ENCODE results near the gene GP2.
"Not testable (repeated sequence)": the region's sequence is repeated elsewhere in the genome, so short reads cannot be mapped to it uniquely, and the experiment has no call there.

GP2 gene

DNA sequence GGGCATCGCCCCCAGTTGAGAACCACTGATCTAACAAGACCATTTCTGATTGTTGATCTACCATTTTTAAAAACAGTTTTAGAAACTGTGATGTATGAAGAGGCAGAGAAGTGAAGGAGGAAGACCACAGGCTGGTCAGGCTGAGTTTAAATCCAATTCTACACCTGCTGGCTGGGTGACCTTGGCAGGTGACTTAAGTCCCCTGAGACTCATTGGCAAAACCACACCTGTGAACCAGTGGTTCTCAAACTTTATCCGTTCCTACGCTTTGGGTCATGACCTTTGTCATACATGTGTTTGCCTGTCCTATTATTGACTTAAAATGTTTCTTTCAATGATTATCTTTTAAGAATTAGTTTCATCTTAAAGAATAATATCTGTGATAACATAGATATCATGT is 2.3 kb downstream of the GP2 start:
- no peak for DNase-seq (ENCODE audit: low read depth)

DNA sequence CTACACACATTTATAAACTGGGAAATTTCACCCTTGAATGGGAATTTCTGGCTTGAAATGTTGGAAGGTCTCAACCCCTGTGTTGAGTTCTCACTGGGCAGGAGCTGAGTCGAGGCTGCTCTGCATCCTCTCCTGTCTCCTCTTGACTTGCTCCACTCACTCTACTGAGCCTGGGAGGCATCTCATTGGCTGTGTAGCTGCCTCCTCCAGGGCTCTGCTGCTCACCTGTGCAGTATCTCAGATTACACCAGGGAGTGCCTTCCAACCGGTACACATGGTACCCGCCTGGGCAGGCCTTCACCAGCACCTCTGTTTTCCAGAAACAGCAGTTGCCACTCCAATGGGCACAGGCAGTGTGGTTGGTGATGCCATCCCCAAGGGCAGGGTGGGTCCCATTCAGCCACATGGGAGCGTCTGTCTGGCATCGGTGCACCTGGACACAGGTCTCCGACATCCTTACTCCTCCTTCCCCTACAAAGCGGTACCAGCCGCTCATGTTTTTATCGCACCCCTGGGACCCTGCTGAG is 3.7 kb downstream of the GP2 start:
- no peak for DNase-seq (ENCODE audit: low read depth)

- DNase-seq (ENCODE audit: low read depth): no peak
Observed at GRCh38 chr16:20322696-20323095, 4.6 kb downstream of the GP2 start.

- no peak for DNase-seq (ENCODE audit: low read depth)
Observed at GRCh38 chr16:20321671-20322070, 5.6 kb downstream of the GP2 start.

- DNase-seq (ENCODE audit: low read depth): not testable (repeated sequence)
Observed at GRCh38 chr16:20321051-20321450, 6.3 kb downstream of the GP2 start.

DNA sequence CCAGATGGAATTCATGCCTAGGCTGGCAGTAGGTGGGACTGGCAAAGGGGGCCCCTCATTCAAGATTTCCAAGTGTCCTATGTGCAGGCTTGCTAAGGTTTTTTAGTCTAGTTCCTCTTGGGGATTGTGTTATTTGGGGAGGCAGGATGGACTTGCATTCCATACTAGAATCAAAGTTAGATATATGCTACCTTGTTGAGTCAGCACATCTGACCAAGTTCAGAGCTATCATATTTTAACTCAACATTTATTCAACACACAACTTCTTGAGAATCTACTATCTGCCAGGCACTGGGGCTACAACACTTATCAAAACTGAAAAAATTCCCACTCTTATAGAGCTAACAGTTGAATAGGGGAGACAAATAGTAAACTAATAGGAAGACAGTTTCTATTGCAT is 6.7 kb downstream of the GP2 start:
- DNase-seq (ENCODE audit: low read depth): no peak

- DNase-seq (ENCODE audit: low read depth): no peak
Observed at GRCh38 chr16:20320178-20320577, 7.1 kb downstream of the GP2 start.

GRCh38 chr16:20319406-20319805 is 7.9 kb downstream of the GP2 start:
- DNase-seq (ENCODE audit: low read depth): no peak

DNA sequence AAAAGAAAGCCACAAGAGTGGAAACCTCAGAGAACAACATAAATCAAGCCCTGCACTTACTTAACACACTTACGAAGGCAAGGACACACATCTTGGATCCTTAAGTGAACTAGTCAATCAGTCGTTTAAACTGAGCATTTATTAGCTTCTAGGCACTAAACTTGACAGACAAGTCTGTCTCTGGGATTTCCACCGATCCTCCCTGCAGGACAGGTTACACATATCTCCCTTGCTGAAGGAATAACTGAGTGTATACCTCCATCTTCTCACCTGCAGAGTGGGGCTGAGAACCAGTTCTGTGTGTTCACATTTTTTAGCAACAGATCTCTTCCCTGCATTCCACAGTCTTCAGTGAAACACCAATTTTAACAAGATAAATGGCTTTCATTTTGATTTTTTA is 8.9 kb downstream of the GP2 start:
- DNase-seq (ENCODE audit: low read depth): no peak

DNA sequence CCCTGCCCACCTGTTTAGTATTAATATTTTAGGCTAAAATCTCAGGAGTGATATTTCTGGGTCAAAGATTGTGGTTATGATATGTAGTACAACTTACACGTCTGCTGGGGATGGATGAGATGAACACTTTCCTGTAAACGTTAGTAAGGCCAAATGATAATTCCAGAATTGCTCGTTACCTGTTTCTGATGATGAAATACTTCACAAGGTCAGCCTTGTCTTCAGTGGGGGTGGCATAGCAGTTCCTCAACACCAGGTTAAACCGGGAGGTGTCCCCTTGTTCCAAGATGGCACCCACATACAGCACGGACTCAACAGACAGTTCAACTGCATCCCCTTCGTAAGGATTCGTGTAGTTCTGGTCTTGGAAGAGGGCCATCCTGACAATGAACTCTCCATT is 9.3 kb downstream of the GP2 start:
- no peak for DNase-seq (ENCODE audit: low read depth)

DNA sequence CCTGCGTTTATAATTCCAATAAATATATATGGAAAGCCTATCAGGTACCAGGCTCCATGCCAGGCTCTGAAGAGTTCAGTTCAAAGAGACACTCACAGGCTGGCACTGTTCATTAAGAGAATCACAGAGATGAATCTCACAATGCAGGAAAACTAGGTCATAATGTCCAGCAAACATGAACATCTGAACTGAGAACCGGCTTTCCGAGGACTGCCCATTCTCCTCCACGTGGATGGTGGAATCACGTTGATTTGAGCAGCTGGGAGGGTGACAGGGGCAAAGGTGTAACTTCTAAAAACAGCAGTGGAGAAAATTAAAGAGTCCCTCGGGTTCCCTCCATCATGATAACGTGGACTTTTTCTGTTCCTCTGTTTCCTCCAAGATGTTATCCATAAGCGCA is 10.2 kb downstream of the GP2 start:
- DNase-seq (ENCODE audit: low read depth): no peak

GRCh38 chr16:20316715-20317114 is 10.6 kb downstream of the GP2 start:
- DNase-seq (ENCODE audit: low read depth): no peak

GRCh38 chr16:20315764-20316163 is 11.5 kb downstream of the GP2 start:
- no peak for DNase-seq (ENCODE audit: low read depth)

DNA sequence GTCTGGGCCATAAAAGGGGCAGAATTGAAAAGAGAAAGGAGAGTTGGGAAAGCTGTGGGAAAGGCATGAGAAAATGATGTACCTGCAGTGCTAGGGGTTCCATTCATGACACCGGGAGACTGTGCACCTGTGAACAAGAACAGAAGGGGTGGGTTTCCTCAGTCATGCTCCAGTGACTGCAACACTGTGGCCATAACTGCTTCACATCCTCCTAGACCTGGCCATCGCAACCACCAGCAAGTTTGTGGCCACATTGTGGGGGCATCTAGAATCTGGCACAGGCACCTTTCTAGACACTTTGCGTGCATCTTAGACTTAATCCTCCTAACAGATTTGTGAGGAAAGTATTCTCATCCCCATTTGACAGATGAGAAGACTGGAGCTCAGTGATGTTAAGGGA is 12.7 kb downstream of the GP2 start:
- DNase-seq (ENCODE audit: low read depth): no peak

GRCh38 chr16:20313741-20314140 is 13.6 kb downstream of the GP2 start:
- no peak for DNase-seq (ENCODE audit: low read depth)

GRCh38 chr16:20312536-20313095 is 14.7 kb downstream of the GP2 start:
- DNase-seq (ENCODE audit: low read depth): not testable (repeated sequence)

DNA sequence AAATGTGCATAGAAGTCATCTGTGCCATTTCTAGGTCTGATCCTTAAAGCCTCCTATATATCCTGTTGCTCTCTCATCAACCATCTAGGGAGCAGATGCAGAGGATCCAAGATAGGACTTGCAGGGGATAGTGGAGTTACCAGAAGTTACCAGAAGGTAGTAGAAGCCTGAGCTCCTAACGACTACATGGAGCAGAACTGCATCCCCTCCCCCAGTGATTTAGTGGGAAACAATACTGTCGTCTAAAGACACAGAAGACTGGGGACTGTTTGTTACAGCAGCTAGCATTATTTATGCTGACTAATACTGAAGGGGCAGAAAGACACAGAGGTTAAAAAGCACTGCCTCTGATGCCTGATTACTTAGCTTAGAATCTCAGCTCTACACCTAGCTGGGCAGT is 15.8 kb downstream of the GP2 start:
- DNase-seq (ENCODE audit: low read depth): no peak

DNA sequence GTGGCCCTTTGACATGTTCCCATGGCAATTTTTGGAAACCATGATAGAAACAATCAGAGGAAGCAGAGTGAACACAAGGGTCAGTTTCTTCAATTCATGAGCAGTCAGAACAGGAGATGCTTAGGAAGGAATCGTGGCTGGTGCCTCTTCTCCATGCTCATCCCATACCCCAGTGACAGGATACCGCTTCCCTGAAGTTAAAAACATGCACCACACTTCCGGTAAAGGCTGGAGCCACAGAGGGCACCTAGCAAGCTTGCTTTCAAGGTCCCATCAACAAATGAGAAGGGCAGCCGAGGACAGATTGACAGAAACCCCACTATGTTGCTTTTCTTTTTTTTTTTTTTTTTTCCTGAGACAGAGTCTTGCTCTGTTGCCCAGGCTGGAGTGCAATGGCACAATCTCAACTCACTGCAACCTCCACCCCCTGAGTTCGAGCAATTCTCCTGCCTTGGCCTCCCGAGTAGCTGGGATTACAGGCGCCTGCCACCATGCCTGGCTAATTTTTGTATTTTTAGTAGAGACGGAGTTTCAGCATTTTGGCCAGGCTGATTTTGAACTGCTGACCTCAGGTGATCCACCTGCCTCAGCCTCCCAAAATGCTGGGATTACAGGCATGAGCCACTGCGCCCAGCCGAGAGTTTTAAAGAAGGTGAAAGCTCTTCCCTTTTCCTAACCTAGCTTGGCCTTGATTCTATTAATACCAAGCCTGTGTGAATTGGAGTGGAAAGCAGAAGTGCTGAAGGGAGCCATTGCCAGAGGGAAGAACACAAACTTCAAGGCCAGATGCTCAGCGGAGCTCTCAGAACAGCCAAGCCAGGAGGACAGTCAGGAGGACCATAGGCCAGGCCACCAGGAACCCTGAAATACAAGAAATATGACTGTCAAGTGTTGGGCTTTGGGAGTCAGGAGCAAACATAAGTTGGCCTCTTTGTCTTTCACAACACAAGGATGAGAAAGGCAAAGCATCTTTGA is 16.6 kb downstream of the GP2 start:
- no peak for DNase-seq (ENCODE audit: low read depth)

DNA sequence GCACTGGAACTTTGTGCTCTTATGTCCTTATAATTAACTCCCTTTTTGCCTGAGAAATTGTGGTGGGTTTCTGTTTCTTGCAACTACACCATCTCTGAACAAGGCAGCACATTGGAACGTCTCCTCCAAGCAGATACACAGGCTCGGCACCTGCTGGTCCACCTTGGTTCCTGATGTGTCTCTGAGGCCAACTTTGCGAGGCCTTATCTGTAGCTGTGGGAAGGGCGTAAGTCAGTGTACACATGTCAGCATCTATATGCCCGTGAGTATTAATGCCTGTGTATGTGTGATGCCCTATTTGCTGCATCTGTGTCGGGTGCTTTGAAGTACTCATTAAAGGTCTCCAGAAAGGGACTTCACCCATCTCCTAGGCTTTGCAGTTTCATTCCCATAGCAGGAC is 17.5 kb downstream of the GP2 start:
- DNase-seq (ENCODE audit: low read depth): no peak

- DNase-seq (ENCODE audit: low read depth): no peak
Observed at GRCh38 chr16:20308801-20309590, 18.3 kb downstream of the GP2 start.

GRCh38 chr16:20308266-20308665 is 19.0 kb downstream of the GP2 start:
- DNase-seq (ENCODE audit: low read depth): no peak

DNA sequence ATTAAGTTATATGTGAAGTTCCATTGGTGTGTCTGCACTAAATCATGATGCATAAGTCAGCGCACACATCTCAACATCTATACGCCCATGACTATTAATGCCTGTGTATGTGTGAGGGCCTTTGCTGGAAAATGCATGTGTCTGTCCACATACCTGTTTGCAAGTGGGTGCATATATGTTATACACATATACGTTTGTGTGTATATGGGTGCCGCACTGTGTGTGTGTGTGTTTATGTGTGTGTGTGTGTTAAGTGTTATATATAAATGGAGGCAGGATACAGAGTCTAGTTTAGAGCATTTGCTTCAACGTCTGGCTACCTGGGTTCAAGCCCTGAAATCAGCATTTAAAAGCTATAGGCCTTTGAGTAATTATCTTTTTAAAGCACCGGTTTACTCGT is 19.5 kb downstream of the GP2 start:
- DNase-seq (ENCODE audit: low read depth): no peak

- no peak for DNase-seq (ENCODE audit: low read depth)
Observed at GRCh38 chr16:20307240-20307671, 20.1 kb downstream of the GP2 start.
